ENCODE measurements around the gene POU5F2. TPM values are rescaled to one million over a fixed set of nuclear protein-coding genes. Genes with fewer than 3 reads are reported as not detected.

POU5F2 gene
- total RNA-seq, 1 experiment from 2014 or later: 0.22 TPM

DNA sequence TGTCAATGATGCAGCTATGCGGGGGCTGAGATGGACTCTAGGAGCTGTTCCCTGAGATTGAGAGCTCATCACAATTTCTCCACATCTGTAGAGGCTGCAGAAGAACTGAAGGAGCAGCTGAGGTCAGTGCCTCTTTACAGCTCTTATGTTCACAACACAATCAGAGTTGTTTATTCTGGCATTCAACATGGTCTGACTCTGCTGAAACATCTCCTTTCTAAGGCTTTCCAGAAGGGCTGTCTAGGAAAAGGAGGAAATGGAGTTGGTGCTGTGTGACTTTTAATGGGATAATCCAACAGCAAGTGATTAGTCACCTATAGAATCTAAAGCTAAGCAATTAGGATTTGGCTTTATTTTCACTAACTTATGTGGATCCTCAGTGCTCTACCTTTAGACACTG lies 6.0 kb downstream of the POU5F2 start:
- H3K14ac ChIP-seq (ENCODE audit: insufficient read depth, low read length): no peak overlapping the region
- H3K23ac ChIP-seq (ENCODE audit: insufficient read length, low read depth, low read length): no peak overlapping the region
- no peak overlapping the region for H4K91ac ChIP-seq (ENCODE audit: insufficient read length, low read depth, low read length)
- H3K79me2 ChIP-seq (ENCODE audit: insufficient read depth, low read length): no peaks in the 10 kb centered on the region
- Mint-ChIP-seq H3K36me3 (ENCODE audit: insufficient read depth in 1 of 3, low read depth in 3 of 3) (no peaks in the 10 kb centered on the region), H3K4me3 (no peak overlapping the region), H3K27ac (no peak overlapping the region), H3K4me1 (no peaks in the 10 kb centered on the region), H3K27me3 (ENCODE audit: low read depth) (no peaks in the 10 kb centered on the region; the same call in 1 of the 2 replicates), H3K9me3 (no peaks in the 10 kb centered on the region)
- no peak overlapping the region for H3K4me2 ChIP-seq (ENCODE audit: insufficient read depth, insufficient read length, low read length)
- H3K9me3 ChIP-seq (ENCODE audit: control insufficient read depth, low read depth, low read length): no peaks in the 10 kb centered on the region
- no peak overlapping the region for H2BK20ac ChIP-seq (ENCODE audit: low read depth, low read length, poor library complexity, severe bottlenecking)
- H3T11ph ChIP-seq (ENCODE audit: low read length): no peak overlapping the region
- no peaks in the 10 kb centered on the region for H3K79me1 ChIP-seq (ENCODE audit: insufficient read depth, low read depth, low read length, poor library complexity, severe bottlenecking)
- no peak overlapping the region for H3K9ac ChIP-seq (ENCODE audit: extremely low read depth, insufficient read length, low read length)
- H2BK12ac ChIP-seq (ENCODE audit: insufficient read length, low read depth, low read length): no peak overlapping the region
- no peak overlapping the region for H4K5ac ChIP-seq (ENCODE audit: insufficient read length, low read depth, low read length)
- no peak overlapping the region for H2BK5ac ChIP-seq (ENCODE audit: insufficient read length, low read length)
- no peak overlapping the region for H3K18ac ChIP-seq (ENCODE audit: insufficient read length, low read depth, low read length)
- no peak overlapping the region for H4K8ac ChIP-seq (replicated peaks; ENCODE audit: insufficient read length, low read depth, low read length)
- no CpG with 5 or more reads among the region's 1 CpG for WGBS (ENCODE audit: extremely low coverage, insufficient read length, low lambda C conversion rate)
- TF ChIP-seq, protein P1, sequence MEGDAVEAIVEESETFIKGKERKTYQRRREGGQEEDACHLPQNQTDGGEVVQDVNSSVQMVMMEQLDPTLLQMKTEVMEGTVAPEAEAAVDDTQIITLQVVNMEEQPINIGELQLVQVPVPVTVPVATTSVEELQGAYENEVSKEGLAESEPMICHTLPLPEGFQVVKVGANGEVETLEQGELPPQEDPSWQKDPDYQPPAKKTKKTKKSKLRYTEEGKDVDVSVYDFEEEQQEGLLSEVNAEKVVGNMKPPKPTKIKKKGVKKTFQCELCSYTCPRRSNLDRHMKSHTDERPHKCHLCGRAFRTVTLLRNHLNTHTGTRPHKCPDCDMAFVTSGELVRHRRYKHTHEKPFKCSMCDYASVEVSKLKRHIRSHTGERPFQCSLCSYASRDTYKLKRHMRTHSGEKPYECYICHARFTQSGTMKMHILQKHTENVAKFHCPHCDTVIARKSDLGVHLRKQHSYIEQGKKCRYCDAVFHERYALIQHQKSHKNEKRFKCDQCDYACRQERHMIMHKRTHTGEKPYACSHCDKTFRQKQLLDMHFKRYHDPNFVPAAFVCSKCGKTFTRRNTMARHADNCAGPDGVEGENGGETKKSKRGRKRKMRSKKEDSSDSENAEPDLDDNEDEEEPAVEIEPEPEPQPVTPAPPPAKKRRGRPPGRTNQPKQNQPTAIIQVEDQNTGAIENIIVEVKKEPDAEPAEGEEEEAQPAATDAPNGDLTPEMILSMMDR (conservative IDR thresholded peaks at IDR 0.05): no peak
- H2AFZ ChIP-seq (ENCODE audit: low read length): no peak overlapping the region
- H2BK15ac ChIP-seq (ENCODE audit: low read depth, low read length): no peak overlapping the region
- H3K4ac ChIP-seq (ENCODE audit: low read depth, low read length): no peak overlapping the region
- no peak overlapping the region for H2BK120ac ChIP-seq (ENCODE audit: low read depth, low read length, poor library complexity, severe bottlenecking)
- H3K4me1 ChIP-seq (ENCODE audit: insufficient read depth, low read length): no peaks in the 10 kb centered on the region
- no peak overlapping the region for H2AK5ac ChIP-seq (ENCODE audit: insufficient read length, low read length)
- H3K27ac ChIP-seq (ENCODE audit: insufficient read length, low read depth, low read length): no peak overlapping the region
- H3K27me3 ChIP-seq (ENCODE audit: insufficient read depth, low read length): no peaks in the 10 kb centered on the region
- no peak for DNase-seq
- H3K23me2 ChIP-seq (ENCODE audit: insufficient read length, low read depth, low read length, poor library complexity, severe bottlenecking): no peaks in the 10 kb centered on the region
- H4K20me1 ChIP-seq (ENCODE audit: control insufficient read depth, insufficient read depth, insufficient read length): no peaks in the 10 kb centered on the region
- H3K56ac ChIP-seq (ENCODE audit: insufficient read length, low read depth, low read length): no peak overlapping the region

Measured in H9 (cell line).